Endodermal cell (in vitro differentiated cells): ENCODE data around the gene REEP5. TPM values are rescaled to one million over a fixed set of nuclear protein-coding genes. Genes with fewer than 3 reads are reported as not detected.

ENCODE experiments used
- DNase-seq: peaks from one replicate; pipeline ENCODE4 v3.0.0-alpha.2; 2017
- H3K27ac ChIP-seq: 2 replicates; pipeline ENCODE4 v1.5.1; 2013; ENCODE audit warnings: mild to moderate bottlenecking, low read depth, low read length, moderate library complexity
- H3K27me3 ChIP-seq: 2 replicates; pipeline ENCODE4 v1.6.1; 2013; ENCODE audit warnings: mild to moderate bottlenecking, low read length, moderate library complexity; ENCODE audit not compliant: insufficient read depth, control insufficient read depth, poor library complexity, severe bottlenecking
- H3K36me3 ChIP-seq: 2 replicates; pipeline ENCODE4 v1.7.0; 2013; ENCODE audit warnings: mild to moderate bottlenecking, low read length, moderate library complexity; ENCODE audit not compliant: control insufficient read depth, insufficient read depth
- H3K4me1 ChIP-seq: one replicate; pipeline ENCODE4 v1.7.0; 2013; ENCODE audit warnings: low read length; ENCODE audit not compliant: control insufficient read depth, insufficient read depth
- H3K4me3 ChIP-seq: 2 replicates; pipeline ENCODE4 v1.5.1; 2013; ENCODE audit warnings: mild to moderate bottlenecking, low read length, moderate library complexity
- H3K9ac ChIP-seq: 2 replicates; pipeline ENCODE4 v1.6.1; 2013; ENCODE audit warnings: mild to moderate bottlenecking, low read length, moderate library complexity; ENCODE audit not compliant: poor library complexity, severe bottlenecking; ENCODE audit errors: extremely low read depth
- H3K9me3 ChIP-seq: 2 replicates; pipeline ENCODE4 v1.6.1; 2013; ENCODE audit warnings: mild to moderate bottlenecking, low read length, moderate library complexity; ENCODE audit not compliant: control insufficient read depth
- H3K27ac Mint-ChIP-seq: 2 replicates; pipeline ENCODE4 v1.8.0; 2020; ENCODE audit warnings: mixed read lengths
- H3K27me3 Mint-ChIP-seq: 2 replicates; pipeline ENCODE4 v1.8.0; 2021; ENCODE audit warnings: mild to moderate bottlenecking, mixed read lengths; ENCODE audit not compliant: insufficient read depth
- H3K36me3 Mint-ChIP-seq: 2 replicates; pipeline ENCODE4 v1.8.0; 2020; ENCODE audit warnings: low read depth, mixed read lengths
- H3K4me1 Mint-ChIP-seq: 2 replicates; pipeline ENCODE4 v1.8.0; 2020; ENCODE audit warnings: mixed read lengths
- H3K4me3 Mint-ChIP-seq: 2 replicates; pipeline ENCODE4 v1.8.0; 2020; ENCODE audit warnings: mild to moderate bottlenecking, moderate library complexity, mixed read lengths
- H3K9me3 Mint-ChIP-seq: 2 replicates; pipeline ENCODE4 v1.8.0; 2020; ENCODE audit warnings: mild to moderate bottlenecking, mixed read lengths
- WGBS, 2 experiments: methylation state at CpG; one replicate each; pipeline versions ENCODE4 v1.1.5 to v1.1.7; 2013; ENCODE audit warnings: missing lambda C conversion rate in 2 of 2, mixed read lengths in 1 of 2; ENCODE audit not compliant: insufficient coverage in 1 of 2, insufficient read length in 1 of 2; 5-methylcytosine and 5-hydroxymethylcytosine counted together
- total RNA-seq, 2 donors: library from RNA; stranded (reverse); fragmentation: NEBNext Ultra II Directional in 1 of 2; extraction: Animal tissue kit (Norgen Biotek cat#: 25700) in 1 of 2; gene quantifications; 2 replicates in 1 of 2; 3 replicates in 1 of 2; pipeline ENCODE4 v1.2.1, GENCODE V29; 2021
- TF ChIP-seq, protein P1 (sequence below): fragments of 200-600 bp; sonication (generic); conservative IDR thresholded peaks from 2 replicates; pipeline ENCODE4 v1.5.0; 2021; ENCODE audit warnings: antibody characterized with exemption, mild to moderate bottlenecking

REEP5 gene
- total RNA-seq, 2 donors from 2014 or later: 42.1 to 42.3 TPM

DNA sequence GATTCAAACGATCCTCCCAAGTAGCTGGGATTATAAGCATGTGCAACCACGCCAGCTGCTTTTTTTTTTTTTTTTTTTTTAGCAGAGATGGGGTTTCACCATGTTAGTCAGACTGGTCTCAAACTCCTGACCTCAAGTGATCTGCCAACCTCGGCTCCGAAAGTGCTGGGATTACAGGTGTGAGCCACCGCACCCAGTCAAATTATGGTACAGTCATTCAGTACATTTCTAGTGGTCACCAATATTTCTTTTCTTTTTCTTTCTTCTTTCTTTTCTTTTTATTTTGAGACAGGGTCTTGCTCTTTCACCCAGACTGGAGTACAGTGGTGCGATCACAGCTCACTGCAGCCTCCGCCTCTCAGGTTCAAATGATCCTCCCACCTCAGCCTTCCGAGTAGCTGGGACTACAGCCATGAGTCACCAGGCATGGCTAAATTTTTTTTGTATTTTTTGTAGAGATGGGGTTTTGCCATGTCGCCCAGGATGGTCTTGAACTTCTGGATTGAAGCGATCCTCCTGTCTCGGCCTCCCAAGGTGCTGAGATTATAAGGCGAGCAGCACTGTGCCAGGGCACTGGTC, 29.2 kb upstream of the REEP5 start:
- no peak overlapping the region for H3K27ac Mint-ChIP-seq
- WGBS, 2 experiments: 95 to 97% methylated on average over 11 to 12 of the region's 12 CpGs
- H3K27ac ChIP-seq: no peak overlapping the region
- no peak overlapping the region for H3K9ac ChIP-seq
- peaks cover 16% of the 10 kb centered on the region for H3K9me3 Mint-ChIP-seq
- TF ChIP-seq, protein P1, sequence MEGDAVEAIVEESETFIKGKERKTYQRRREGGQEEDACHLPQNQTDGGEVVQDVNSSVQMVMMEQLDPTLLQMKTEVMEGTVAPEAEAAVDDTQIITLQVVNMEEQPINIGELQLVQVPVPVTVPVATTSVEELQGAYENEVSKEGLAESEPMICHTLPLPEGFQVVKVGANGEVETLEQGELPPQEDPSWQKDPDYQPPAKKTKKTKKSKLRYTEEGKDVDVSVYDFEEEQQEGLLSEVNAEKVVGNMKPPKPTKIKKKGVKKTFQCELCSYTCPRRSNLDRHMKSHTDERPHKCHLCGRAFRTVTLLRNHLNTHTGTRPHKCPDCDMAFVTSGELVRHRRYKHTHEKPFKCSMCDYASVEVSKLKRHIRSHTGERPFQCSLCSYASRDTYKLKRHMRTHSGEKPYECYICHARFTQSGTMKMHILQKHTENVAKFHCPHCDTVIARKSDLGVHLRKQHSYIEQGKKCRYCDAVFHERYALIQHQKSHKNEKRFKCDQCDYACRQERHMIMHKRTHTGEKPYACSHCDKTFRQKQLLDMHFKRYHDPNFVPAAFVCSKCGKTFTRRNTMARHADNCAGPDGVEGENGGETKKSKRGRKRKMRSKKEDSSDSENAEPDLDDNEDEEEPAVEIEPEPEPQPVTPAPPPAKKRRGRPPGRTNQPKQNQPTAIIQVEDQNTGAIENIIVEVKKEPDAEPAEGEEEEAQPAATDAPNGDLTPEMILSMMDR: no peak
- H3K4me3 Mint-ChIP-seq: no peak overlapping the region
- H3K27me3 Mint-ChIP-seq: no peaks in the 10 kb centered on the region
- H3K36me3 Mint-ChIP-seq: no peaks in the 10 kb centered on the region
- H3K4me1 Mint-ChIP-seq: no peaks in the 10 kb centered on the region
- no peaks in the 10 kb centered on the region for H3K36me3 ChIP-seq
- H3K4me1 ChIP-seq: no peaks in the 10 kb centered on the region
- DNase-seq: no peak
- H3K9me3 ChIP-seq: peaks cover 10% of the 10 kb centered on the region
- H3K4me3 ChIP-seq: no peak overlapping the region
- H3K27me3 ChIP-seq: no peaks in the 10 kb centered on the region

DNA sequence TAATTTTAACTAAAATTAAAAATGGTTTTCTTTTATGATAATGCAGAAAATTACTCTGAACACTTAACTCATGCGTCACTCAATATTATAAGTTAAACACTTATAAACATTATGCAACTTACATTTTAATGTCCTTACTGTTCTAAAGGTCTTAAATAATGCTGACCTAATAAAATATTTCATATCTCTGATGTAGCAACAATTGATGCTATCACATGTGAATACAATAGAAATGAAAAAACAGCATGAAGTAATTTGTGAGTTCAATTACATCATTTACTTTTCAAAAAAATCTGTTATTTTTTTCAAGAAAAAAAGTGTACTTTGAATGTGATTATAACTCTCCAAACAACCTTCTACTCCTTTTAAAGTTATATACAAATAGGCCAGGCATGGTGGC, 26.4 kb upstream of the REEP5 start:
- no peaks in the 10 kb centered on the region for H3K27me3 ChIP-seq
- Mint-ChIP-seq H3K27me3 (peaks cover 5% of the 10 kb centered on the region), H3K4me1 (no peaks in the 10 kb centered on the region), H3K36me3 (no peaks in the 10 kb centered on the region), H3K4me3 (no peak overlapping the region), H3K9me3 (peaks cover 4% of the 10 kb centered on the region), H3K27ac (no peak overlapping the region)
- no peaks in the 10 kb centered on the region for H3K36me3 ChIP-seq
- H3K9me3 ChIP-seq: peaks cover 4% of the 10 kb centered on the region
- no peak overlapping the region for H3K9ac ChIP-seq
- DNase-seq: no peak
- H3K4me3 ChIP-seq: no peak overlapping the region
- no peak overlapping the region for H3K27ac ChIP-seq
- TF ChIP-seq, protein P1: no peak
- WGBS, 2 experiments: 100% methylated on average over 1 of the region's 1 CpG; no CpG with 5 or more reads in 1 of the 2 experiments
- no peaks in the 10 kb centered on the region for H3K4me1 ChIP-seq

DNA sequence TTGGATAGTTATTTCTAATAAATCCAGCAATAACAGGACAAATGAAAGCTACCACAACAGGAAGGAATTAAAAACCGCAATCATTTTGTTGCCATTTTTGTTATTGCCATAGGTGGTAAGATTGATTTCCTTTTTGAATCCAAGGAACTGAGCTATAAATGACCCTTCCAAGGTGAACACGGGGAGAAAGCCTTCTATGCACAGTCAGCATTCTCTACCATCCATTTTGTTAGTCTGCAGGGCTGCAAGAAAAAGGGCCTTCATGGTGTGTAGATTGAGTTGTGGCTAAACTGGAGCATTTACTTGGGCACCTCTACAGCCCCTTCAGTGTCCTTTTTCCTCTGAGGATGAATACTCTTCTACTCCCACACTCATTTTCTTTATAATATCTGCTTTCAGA, 18.6 kb upstream of the REEP5 start:
- no peak overlapping the region for H3K27ac Mint-ChIP-seq

More for the DNA sequence above, 18.6 kb upstream of the REEP5 start:
- WGBS, 2 experiments: 87% methylated on average over 2 of the region's 2 CpGs; no CpG with 5 or more reads in 1 of the 2 experiments
- no peaks in the 10 kb centered on the region for H3K27me3 ChIP-seq
- H3K4me1 ChIP-seq: no peaks in the 10 kb centered on the region
- no peaks in the 10 kb centered on the region for H3K36me3 ChIP-seq
- DNase-seq: no peak
- H3K4me3 Mint-ChIP-seq: no peak overlapping the region
- no peaks in the 10 kb centered on the region for H3K9me3 ChIP-seq
- TF ChIP-seq, protein P1: no peak
- peaks cover 5% of the 10 kb centered on the region for H3K27me3 Mint-ChIP-seq
- no peak overlapping the region for H3K4me3 ChIP-seq
- no peaks in the 10 kb centered on the region for H3K9me3 Mint-ChIP-seq
- no peak overlapping the region for H3K9ac ChIP-seq
- no peaks in the 10 kb centered on the region for H3K36me3 Mint-ChIP-seq
- no peak overlapping the region for H3K27ac ChIP-seq
- H3K4me1 Mint-ChIP-seq: no peaks in the 10 kb centered on the region
